Epithelial cell of prostate (primary cell): Measurements from ENCODE around the gene C1orf56.

Experiments
- DNase-seq: peaks from one replicate; pipeline ENCODE4 v3.0.0-alpha.2; 2011; ENCODE audit warnings: low read depth, low spot score
- H3K27ac ChIP-seq: fragments of 450-650 bp; 2 replicates; pipeline ENCODE4 v1.5.1; 2017; ENCODE audit warnings: mild to moderate bottlenecking

Gene C1orf56

GRCh38 chr1:151047591-151047924 is at the start of gene C1orf56:
Gene C1orf56 (plus strand): TSS chr1:151047751. CDS start chr1:151047848, 97 bp downstream.
- DNase-seq = no peak

GRCh38 chr1:150997949-150998348 is 49.6 kb upstream of the C1orf56 start:
- DNase-seq = no peak
- H3K27ac ChIP-seq = no peak overlapping the region

More at GRCh38 chr1:151047591-151047924, at the start of gene C1orf56:
- peak within 1 kb of the TSS; percentile 97 for H3K27ac ChIP-seq

DNA sequence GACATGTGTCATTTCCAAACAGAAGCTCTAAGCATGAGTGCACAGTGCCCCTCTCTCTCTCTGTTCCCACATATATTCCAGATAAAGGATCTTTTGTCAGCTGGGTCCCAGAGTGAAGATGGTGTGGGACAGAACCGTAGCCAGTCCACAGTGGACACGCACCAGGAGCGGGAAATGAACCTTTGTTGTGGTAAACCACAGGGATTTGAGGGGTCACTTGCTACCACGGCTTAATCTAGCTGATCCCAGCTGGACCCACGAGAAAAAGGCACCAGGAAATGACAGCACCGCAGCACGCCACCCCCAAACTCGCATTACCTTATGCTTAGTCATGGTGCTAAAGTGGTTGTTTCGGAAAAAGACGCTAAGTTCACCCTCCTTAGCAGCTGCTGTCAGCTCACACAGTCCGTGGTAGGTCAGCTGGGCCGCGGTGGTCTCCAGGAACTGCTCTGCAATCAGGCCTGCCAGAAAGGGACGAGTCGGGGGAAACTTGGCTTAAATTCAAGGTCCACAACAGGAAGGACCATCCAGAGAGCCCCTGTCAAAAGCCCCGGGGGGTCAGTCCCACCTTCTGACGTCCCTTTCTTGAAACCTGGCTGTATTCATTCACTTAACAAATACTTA is 48.4 kb upstream of the C1orf56 start:
- no peak overlapping the region for H3K27ac ChIP-seq
- DNase-seq = no peak

DNA sequence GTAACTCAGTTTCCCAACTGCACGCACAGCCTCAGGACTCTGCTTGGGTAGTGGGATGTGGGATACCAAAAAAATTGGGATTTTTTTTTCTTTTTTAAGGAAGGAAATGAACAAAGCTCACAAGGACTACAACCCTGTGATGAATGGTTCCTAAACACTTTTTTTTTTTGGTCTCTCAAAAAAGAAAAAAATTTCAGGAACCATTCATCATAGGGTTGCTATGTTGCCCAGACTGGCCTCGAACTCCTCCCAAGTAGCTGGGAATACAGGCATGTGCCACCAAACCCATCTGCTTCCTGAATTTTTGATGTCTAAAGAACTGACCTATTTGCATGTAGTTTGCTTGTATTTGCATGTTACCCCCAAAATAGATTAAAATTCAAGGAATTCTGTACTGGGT is 47.6 kb upstream of the C1orf56 start:
- no peak for DNase-seq
- no peak overlapping the region for H3K27ac ChIP-seq

- H3K27ac ChIP-seq = no peak overlapping the region
- DNase-seq = no peak
Measured at GRCh38 chr1:151000408-151000807, 47.1 kb upstream of the C1orf56 start.

- H3K27ac ChIP-seq = no peak overlapping the region
Measured at GRCh38 chr1:151001602-151002001, 45.9 kb upstream of the C1orf56 start.

DNA sequence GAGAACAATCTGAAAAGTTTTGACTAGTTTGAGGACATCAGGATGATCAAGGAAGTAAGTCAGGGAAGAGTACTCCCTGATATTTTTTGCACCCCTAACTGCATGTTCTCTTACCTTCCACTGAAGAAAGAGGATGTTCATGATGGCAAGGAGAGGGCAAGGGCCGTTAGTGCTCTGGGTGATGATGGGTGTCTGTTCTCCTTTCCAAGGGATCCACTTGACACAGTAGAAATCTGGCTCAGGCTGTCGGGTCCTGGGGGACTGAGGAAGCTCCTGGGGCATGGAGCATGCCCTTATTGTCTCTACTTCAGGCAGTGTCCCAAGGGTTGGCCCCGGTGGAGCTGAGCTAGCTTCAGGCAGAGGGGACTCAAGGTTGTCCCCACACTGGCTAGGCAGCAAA is 45.5 kb upstream of the C1orf56 start:
- H3K27ac ChIP-seq = no peak overlapping the region
- DNase-seq = no peak

More at GRCh38 chr1:151001602-151002001, 45.9 kb upstream of the C1orf56 start:
- DNase-seq = no peak

GRCh38 chr1:151002611-151003010 is 44.9 kb upstream of the C1orf56 start:
- H3K27ac ChIP-seq = no peak overlapping the region
- no peak for DNase-seq

DNA sequence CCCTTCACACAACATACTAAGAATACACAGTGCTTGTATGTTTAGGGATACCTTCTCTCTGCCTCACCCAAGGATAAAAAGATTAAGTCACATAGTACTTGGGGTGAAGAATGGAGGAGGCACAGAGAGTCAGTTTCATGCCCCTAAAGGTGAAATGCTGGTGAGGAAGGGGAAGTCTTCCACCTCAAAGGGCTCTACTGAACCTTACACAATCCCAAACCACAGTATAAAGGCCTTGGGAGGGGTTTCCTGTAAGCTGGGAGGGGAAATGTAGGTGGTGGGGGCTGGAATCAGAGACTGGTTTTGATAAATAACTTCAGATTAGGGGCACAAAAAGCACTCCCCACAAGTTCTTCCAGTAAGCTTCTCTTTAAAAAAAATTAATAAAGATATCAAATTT is 44.4 kb upstream of the C1orf56 start:
- DNase-seq = no peak
- no peak overlapping the region for H3K27ac ChIP-seq

DNA sequence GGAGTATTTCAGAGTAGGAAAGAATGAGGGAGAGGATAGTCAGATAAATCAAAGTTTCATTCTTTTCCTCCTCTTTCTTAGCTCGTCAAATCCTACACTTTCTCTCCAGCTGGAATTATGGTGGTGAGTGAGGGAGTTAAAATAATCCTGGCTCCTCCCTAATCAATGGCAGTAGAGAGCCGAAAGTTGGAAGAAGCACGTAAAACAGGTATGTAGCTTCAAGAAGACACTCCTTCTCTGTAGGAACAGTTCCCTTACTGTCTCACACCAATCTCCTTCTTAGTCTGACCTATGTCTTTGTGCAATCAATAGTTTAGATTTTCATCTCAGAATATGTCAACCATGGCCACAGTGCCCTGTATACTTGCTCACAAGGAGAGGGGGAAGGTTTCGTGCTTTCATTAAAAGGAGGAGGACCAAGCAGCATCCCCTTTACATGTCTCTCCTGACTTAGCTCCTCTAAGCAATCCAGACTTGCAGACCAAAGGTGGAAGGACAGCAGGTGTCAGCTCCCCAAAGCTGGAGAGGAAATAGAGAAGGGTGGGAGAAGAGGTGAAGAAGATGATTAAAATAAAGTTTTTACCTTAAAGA is 41.7 kb upstream of the C1orf56 start:
- H3K27ac ChIP-seq = peak overlapping the region; percentile 87
- no peak for DNase-seq

GRCh38 chr1:151006327-151007052 is 41.1 kb upstream of the C1orf56 start, which contains the start of gene MINDY1:
Gene MINDY1 (minus strand): TSS chr1:151006902. CDS start chr1:151002617, 4,285 bp downstream.
- H3K27ac ChIP-seq = peak within 1 kb of the TSS; percentile 87
- DNase-seq = peak; percentile 29

DNA sequence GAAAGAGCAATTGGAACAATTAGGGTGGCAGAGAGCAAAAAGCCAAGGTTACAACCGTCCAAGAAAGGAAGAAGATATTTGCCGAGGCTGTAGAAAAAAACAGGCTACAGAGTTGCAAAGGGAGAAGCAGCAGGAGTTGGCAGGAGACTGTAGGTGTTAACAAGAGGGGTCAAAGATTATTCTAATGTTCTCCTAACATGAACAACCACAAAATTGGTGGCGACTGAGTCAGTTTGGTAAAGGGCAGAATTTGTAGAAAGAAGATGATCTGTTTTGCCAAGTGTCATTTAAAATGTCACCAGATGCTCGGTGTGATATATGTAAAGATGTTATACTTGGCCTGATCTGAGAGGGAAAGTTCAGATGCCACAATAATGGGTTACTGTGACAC is 39.7 kb upstream of the C1orf56 start:
- peak overlapping the region; percentile 87 for H3K27ac ChIP-seq
- no peak for DNase-seq

GRCh38 chr1:151008244-151009205 is 39.0 kb upstream of the C1orf56 start, which contains the start of gene PRUNE1:
Gene PRUNE1 (plus strand): TSS chr1:151008449. CDS start chr1:151008633, 184 bp downstream.
- H3K27ac ChIP-seq = peak within 1 kb of the TSS; percentile 87
- DNase-seq = peak; percentile 73

- H3K27ac ChIP-seq = peak overlapping the region; percentile 87
- no peak for DNase-seq
Measured at GRCh38 chr1:151009206-151009587, 38.4 kb upstream of the C1orf56 start.

GRCh38 chr1:151009674-151010345 is 37.7 kb upstream of the C1orf56 start:
- DNase-seq = no peak
- H3K27ac ChIP-seq = no peak overlapping the region

- no peak for DNase-seq
- H3K27ac ChIP-seq = no peak overlapping the region
Measured at GRCh38 chr1:151010346-151010726, 37.2 kb upstream of the C1orf56 start.

DNA sequence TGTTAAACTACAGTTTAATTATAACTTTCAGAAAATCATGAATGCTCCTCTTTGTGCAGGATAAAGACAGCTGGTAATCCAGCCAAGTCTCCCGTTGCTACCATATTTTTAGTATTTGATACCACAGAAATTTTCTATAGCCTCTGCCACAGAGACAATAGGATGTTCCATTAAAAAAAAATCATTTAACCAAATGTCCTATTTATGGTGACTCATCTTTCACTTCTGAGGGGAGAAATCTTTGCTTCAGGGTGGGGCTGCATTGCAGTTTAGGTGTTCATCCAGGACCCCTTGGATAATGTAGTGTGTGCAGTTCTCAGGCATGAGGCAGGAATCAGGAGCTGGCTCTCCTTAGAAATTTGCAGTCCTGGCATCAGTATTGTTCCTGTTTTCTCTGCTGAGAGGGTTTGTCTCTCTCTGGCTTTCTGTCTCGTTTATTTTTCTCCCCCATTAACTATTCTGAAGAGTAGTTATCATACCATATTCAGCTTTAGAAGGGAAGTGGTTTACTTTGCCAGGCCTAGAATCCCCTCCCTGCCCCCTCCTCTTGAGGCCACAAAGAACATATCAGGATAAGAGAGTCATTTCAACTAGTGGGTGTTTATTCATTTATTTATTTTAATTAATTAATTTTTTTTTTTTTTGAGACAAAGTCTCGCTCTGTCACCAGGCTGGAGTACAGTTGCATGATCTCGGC is 36.2 kb upstream of the C1orf56 start:
- no peak for DNase-seq
- no peak overlapping the region for H3K27ac ChIP-seq

- H3K27ac ChIP-seq = no peak overlapping the region
- DNase-seq = no peak
Measured at GRCh38 chr1:151012684-151013471, 34.7 kb upstream of the C1orf56 start.
